HG03520 (cell line): Measurements from ENCODE around the gene GPR31.

Source experiments
- ATAC-seq: cut with Tn5 transposase; IDR thresholded peaks from one replicate; pipeline ENCODE4 v1.9.1; 2021; ENCODE audit warnings: mild to moderate bottlenecking, moderate library complexity; ENCODE audit not compliant: unreplicated experiment

Gene GPR31

GRCh38 chr6:167120583-167120903 lies 37.2 kb downstream of the GPR31 start:
- no peak for ATAC-seq

GRCh38 chr6:167119670-167120582 lies 37.9 kb downstream of the GPR31 start:
- ATAC-seq: no peak

- ATAC-seq: no peak
Measured at GRCh38 chr6:167118839-167119238, 38.9 kb downstream of the GPR31 start.

- ATAC-seq: no peak
Measured at GRCh38 chr6:167118006-167118405, 39.8 kb downstream of the GPR31 start.

GRCh38 chr6:167116838-167117228 lies 40.9 kb downstream of the GPR31 start:
- ATAC-seq: no peak

- ATAC-seq: no peak
Measured at GRCh38 chr6:167116109-167116837, 41.5 kb downstream of the GPR31 start.

- ATAC-seq: no peak
Measured at GRCh38 chr6:167115054-167115453, 42.7 kb downstream of the GPR31 start.

GRCh38 chr6:167113935-167114910 lies 43.6 kb downstream of the GPR31 start:
- ATAC-seq: peak; percentile 85

GRCh38 chr6:167113047-167113754 lies 44.6 kb downstream of the GPR31 start:
- peak; percentile 36 for ATAC-seq

GRCh38 chr6:167112421-167112820 lies 45.4 kb downstream of the GPR31 start:
- ATAC-seq: no peak

- no peak for ATAC-seq
Measured at GRCh38 chr6:167111597-167111996, 46.2 kb downstream of the GPR31 start.

GRCh38 chr6:167109651-167110050 lies 48.1 kb downstream of the GPR31 start:
- ATAC-seq: no peak

- ATAC-seq: no peak
Measured at GRCh38 chr6:167108278-167108677, 49.5 kb downstream of the GPR31 start.

- no peak for ATAC-seq
Measured at GRCh38 chr6:167107787-167108186, 50.0 kb downstream of the GPR31 start.

GRCh38 chr6:167106406-167106805 lies 51.4 kb downstream of the GPR31 start:
- ATAC-seq: no peak
